A549 (cell line): ENCODE results near the gene VPS13D. TPM values are rescaled to one million over a fixed set of nuclear protein-coding genes. Genes with fewer than 3 reads are reported as not detected.

ENCODE experiments used
- ATAC-seq, 2 experiments: fragments of 200-7000 bp in 1 of 2; fragments of >200 bp in 1 of 2; cut with Nextera tagmentation in 1 of 2; cut with Tn5 transposase in 1 of 2; 3 replicates each; pipeline versions ENCODE4 v1.8.0 to v1.9.1; 2018 to 2020; ENCODE audit warnings: mild to moderate bottlenecking in 1 of 2, moderate library complexity in 1 of 2
- CTCF ChIA-PET: fragments of 300-600 bp; sonication (Branson Sonifier 250); formaldehyde crosslinking; extraction: SDS; loops from one replicate; lab custom pipeline; 2021; ENCODE audit warnings: antibody characterized with exemption, inconsistent platforms; lab: Yijun Ruan, JAX
- POLR2A ChIA-PET: fragments of 350-600 bp; formaldehyde crosslinking; extraction: SDS; loops from one replicate; lab custom pipeline; 2021; ENCODE audit warnings: antibody characterized with exemption, inconsistent platforms; lab: Yijun Ruan, JAX
- DNase-seq, 2 experiments: peaks; one replicate each; pipeline versions ENCODE4 v3.0.0 to v3.0.0-alpha.2; 2011 to 2016; ENCODE audit warnings: low read depth in 1 of 2, low spot score in 1 of 2
- FAIRE-seq: peaks from 2 replicates; lab custom pipeline; 2011; peaks lifted over from hg19 to GRCh38; lab: Jason Lieb, UNC
- H3K27ac ChIP-seq, 2 experiments: fragments of >200 bp; sonication (Bioruptor Twin); formaldehyde crosslinking; 3 replicates each; pipeline ENCODE4 v1.5.1; 2016 to 2017
- H3K4me1 ChIP-seq: fragments of >200 bp; sonication (Bioruptor Twin); formaldehyde crosslinking; 3 replicates; pipeline ENCODE4 v1.6.1; 2016
- H3K4me2 ChIP-seq: fragments of >200 bp; sonication (Bioruptor Twin); formaldehyde crosslinking; 3 replicates; pipeline ENCODE4 v1.6.1; 2016
- H3K4me3 ChIP-seq: fragments of >200 bp; sonication (Bioruptor Twin); formaldehyde crosslinking; 3 replicates; pipeline ENCODE4 v1.5.1; 2016
- H3K9me3 ChIP-seq: fragments of >200 bp; sonication (Bioruptor Twin); formaldehyde crosslinking; 3 replicates; pipeline ENCODE4 v1.6.1; 2016
- BHLHE40 ChIP-seq: IDR thresholded peaks from 2 replicates; pipeline ENCODE4 v1.6.1; 2012; ENCODE audit warnings: low read depth, low read length, inconsistent platforms
- CHD4 ChIP-seq: fragments of 200-600 bp; sonication (generic); IDR thresholded peaks from 2 replicates; pipeline ENCODE4 v1.6.1; 2016; ENCODE audit warnings: antibody characterized with exemption, mild to moderate bottlenecking, borderline replicate concordance
- EHMT2 ChIP-seq: fragments of 200-600 bp; sonication (generic); IDR thresholded peaks from 2 replicates; pipeline ENCODE4 v1.6.1; 2016; ENCODE audit warnings: antibody characterized with exemption, low read depth, mild to moderate bottlenecking, moderate library complexity
- GATA3 ChIP-seq: IDR thresholded peaks from 2 replicates; pipeline ENCODE4 v1.6.1; 2012; ENCODE audit warnings: borderline replicate concordance
- HDAC2 ChIP-seq: fragments of 200-600 bp; sonication (generic); IDR thresholded peaks from 2 replicates; pipeline ENCODE4 v1.6.1; 2016
- HOXB13 ChIP-seq: fragments of 250-450 bp; sonication (Bioruptor Pico); IDR thresholded peaks from 2 replicates; pipeline ENCODE4 v1.5.0; 2020; ENCODE audit warnings: low read depth, mild to moderate bottlenecking, moderate library complexity
- HOXB5 ChIP-seq: fragments of 250-450 bp; sonication (Bioruptor Pico); IDR thresholded peaks from 2 replicates; pipeline ENCODE4 v1.5.0; 2020; ENCODE audit warnings: mild to moderate bottlenecking, moderate library complexity
- JUN ChIP-seq, 2 experiments: fragments of >200 bp; sonication (Bioruptor Twin); formaldehyde crosslinking; IDR thresholded peaks; 2 replicates in 1 of 2; 3 replicates in 1 of 2; pipeline ENCODE4 v1.6.1; 2016 to 2017
- JUNB ChIP-seq: fragments of >200 bp; sonication (Bioruptor Twin); formaldehyde crosslinking; IDR thresholded peaks from 2 replicates; pipeline ENCODE4 v1.6.1; 2016
- KDM5A ChIP-seq: fragments of 200-600 bp; sonication (generic); IDR thresholded peaks from 2 replicates; pipeline ENCODE4 v1.6.1; 2016; ENCODE audit warnings: antibody characterized with exemption, mild to moderate bottlenecking
- MAFK ChIP-seq: fragments of 450-650 bp; IDR thresholded peaks from 2 replicates; pipeline ENCODE4 v1.6.1; 2014; ENCODE audit not compliant: partially characterized antibody
- MYC ChIP-seq: IDR thresholded peaks from 2 replicates; pipeline ENCODE4 v1.6.1; 2012; ENCODE audit warnings: mild to moderate bottlenecking, inconsistent platforms, low read length, improper control_type of control experiment, borderline replicate concordance
- NFE2L2 ChIP-seq: fragments of 150-350 bp; conservative IDR thresholded peaks from 2 replicates; pipeline ENCODE4 v1.6.1; 2014; ENCODE audit warnings: low read length
- SMC3 ChIP-seq: fragments of >200 bp; sonication (Bioruptor Twin); formaldehyde crosslinking; IDR thresholded peaks from 3 replicates; pipeline ENCODE4 v1.6.1; 2018; ENCODE audit warnings: inconsistent platforms
- ZC3H11A ChIP-seq: fragments of 450-650 bp; IDR thresholded peaks from 2 replicates; pipeline ENCODE4 v1.6.1; 2014; ENCODE audit warnings: antibody characterized with exemption, mild to moderate bottlenecking
- ZSCAN20 ChIP-seq: fragments of 250-450 bp; sonication (Bioruptor Pico); IDR thresholded peaks from 2 replicates; pipeline ENCODE4 v1.8.0; 2022; ENCODE audit warnings: mild to moderate bottlenecking, moderate library complexity
- WGBS: methylation state at CpG from one replicate; pipeline ENCODE4 v1.1.6; 2017; ENCODE audit errors: missing lambda C conversion rate; 5-methylcytosine and 5-hydroxymethylcytosine counted together
- polyA plus RNA-seq, 4 experiments: library from polyadenylated mRNA; depleted of rRNA in 3 of 4; stranded (reverse); fragments of >200 nt; fragmentation: RNase III in 1 of 4; extraction: RNeasy Plus Mini Kit Qiagen cat#74134 plus additional on column Dnase treatment in 1 of 4; gene quantifications; 2 replicates in 3 of 4; 3 replicates in 1 of 4; pipeline ENCODE4 v1.2.3, GENCODE V29; 2011 to 2017
- TF ChIP-seq, protein P1 (sequence below): fragments of >200 bp; sonication (Bioruptor Twin); formaldehyde crosslinking; IDR thresholded peaks from 3 replicates; pipeline ENCODE4 v1.6.1; 2016
- TF ChIP-seq, protein P2 (sequence below): fragments of 250-450 bp; sonication (Bioruptor Pico); IDR thresholded peaks from 2 replicates; pipeline ENCODE4 v1.5.0; 2020; ENCODE audit warnings: low read depth, mild to moderate bottlenecking, moderate library complexity
- TF ChIP-seq, protein P3 (sequence below): fragments of >200 bp; sonication (Bioruptor Twin); formaldehyde crosslinking; IDR thresholded peaks from 2 replicates; pipeline ENCODE4 v1.6.1; 2016

VPS13D gene
- polyA plus RNA-seq, 2 of the 4 experiments (the other 2 are of a cell fraction): 5.4 to 15.9 TPM

DNA sequence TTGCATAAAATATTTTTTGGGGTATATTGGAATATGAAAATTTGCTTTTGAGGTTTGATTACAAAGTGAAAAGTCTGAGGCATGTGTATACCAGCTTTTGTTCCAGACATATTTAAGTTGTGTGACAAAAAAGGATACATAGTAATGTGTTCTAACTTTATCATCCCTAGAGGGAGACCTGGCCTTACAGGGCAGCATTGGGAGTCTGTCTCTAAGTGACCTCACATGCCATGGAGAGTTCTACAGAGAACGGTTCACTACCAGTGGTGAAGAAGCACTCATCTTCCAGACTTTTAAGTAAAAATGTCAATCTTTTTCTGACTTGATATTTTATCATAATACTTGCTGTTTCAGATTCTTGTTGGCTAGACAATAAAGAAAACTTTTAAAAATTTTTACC is 61.0 kb downstream of the VPS13D start (continued):
- TF ChIP-seq MAFK (no peak), BHLHE40 (no peak)
- TF ChIP-seq, all 56 proteins: peak for 0

DNA sequence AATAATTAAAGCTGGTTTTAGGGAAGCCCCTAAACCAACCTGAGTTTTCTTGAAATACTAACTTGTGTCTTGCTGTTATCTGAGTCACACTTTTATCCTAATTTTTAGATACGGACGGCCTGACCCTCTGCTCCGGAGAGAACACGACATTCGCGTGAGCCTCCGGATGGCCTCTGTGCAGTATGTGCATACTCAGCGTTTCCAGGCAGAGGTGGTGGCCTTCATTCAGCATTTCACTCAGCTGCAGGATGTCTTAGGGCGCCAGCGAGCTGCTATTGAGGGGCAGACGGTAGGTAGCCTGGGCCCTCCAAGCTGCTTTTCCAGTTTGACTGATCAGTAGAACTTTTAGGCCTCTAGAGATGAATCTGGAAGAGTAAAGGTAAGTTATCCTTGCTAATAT is 63.6 kb downstream of the VPS13D start:
- POLR2A ChIA-PET: no interaction called here
- CTCF ChIA-PET: interaction anchor here (1.2 kb wide), 1 partner anchor 17 kb away, joined by 5 read pairs; no protein-coding TSS in a partner anchor
- Histone ChIP-seq H3K4me3 (no peak overlapping the region), H3K27ac (no peak overlapping the region), H3K4me1 (no peaks in the 10 kb centered on the region), H3K4me2 (no peak overlapping the region), H3K9me3 (no peaks in the 10 kb centered on the region)
- TF ChIP-seq MAFK (peak; percentile 71), JUNB (no peak)
- no peak for FAIRE-seq
- ATAC-seq: no peak
- 94% methylated on average over 11 of the region's 11 CpGs for WGBS
- no peak for DNase-seq

DNA sequence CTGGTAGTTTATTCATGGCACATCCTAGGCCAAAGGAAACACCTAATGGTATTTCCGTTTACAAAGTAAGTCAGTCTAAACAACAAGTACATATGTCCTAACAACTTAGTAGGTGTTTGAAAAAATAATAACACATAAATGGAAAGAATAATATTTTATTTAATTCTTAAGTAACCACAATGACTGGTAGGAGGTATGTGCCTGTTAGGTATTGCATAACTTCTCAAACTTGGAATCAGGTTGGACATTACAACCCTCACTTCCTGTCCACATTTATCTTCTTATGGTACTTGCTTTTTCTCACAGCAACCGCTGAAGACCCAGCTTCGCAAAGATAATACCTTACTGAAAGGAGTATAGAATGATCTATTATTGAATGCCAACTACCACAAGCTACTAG is 64.2 kb downstream of the VPS13D start:
- Histone ChIP-seq H3K4me2 (no peak overlapping the region), H3K4me1 (no peaks in the 10 kb centered on the region), H3K27ac (no peak overlapping the region), H3K9me3 (no peaks in the 10 kb centered on the region), H3K4me3 (no peak overlapping the region)
- ATAC-seq (no peak), FAIRE-seq (no peak), DNase-seq (no peak)
- WGBS: 97% methylated on average over 3 of the region's 3 CpGs
- ChIA-PET CTCF (interaction anchor here (1.2 kb wide), 1 partner anchor 17 kb away, joined by 5 read pairs; no protein-coding TSS in a partner anchor), POLR2A (no interaction called here)
- TF ChIP-seq JUN (IDR thresholded peaks at IDR 0.05): no peak
- no peak for TF ChIP-seq KDM5A

DNA sequence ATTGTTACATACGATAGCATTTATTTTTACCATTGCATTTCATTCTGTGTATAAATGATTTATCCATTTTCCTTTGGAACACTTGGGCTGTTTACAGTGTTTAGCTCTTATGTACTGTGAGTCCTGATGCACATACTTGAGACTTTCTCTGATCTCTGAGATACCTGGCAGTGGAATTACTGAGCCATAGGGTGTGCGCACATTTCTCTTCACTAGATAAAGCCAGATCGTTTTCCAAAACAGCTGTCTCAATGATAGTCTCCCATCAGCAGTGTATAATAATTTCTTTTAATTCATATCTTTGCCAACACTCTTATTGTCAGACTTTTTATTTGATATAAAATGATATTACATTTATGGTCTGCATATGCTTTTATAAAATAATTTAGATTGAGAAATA is 66.2 kb downstream of the VPS13D start:
- ATAC-seq (no peak), FAIRE-seq (no peak), DNase-seq (no peak)
- no peak overlapping the region for H3K4me3 ChIP-seq
- no peaks in the 10 kb centered on the region for H3K4me1 ChIP-seq
- CTCF ChIA-PET: interaction anchor here (1.2 to 2.3 kb wide), 2 partner anchors 12 to 20 kb away, joined by 3 to 9 read pairs; no protein-coding TSS in a partner anchor
- TF ChIP-seq, protein P1, sequence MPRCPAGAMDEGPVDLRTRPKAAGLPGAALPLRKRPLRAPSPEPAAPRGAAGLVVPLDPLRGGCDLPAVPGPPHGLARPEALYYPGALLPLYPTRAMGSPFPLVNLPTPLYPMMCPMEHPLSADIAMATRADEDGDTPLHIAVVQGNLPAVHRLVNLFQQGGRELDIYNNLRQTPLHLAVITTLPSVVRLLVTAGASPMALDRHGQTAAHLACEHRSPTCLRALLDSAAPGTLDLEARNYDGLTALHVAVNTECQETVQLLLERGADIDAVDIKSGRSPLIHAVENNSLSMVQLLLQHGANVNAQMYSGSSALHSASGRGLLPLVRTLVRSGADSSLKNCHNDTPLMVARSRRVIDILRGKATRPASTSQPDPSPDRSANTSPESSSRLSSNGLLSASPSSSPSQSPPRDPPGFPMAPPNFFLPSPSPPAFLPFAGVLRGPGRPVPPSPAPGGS: no peak
- TF ChIP-seq, protein P2, sequence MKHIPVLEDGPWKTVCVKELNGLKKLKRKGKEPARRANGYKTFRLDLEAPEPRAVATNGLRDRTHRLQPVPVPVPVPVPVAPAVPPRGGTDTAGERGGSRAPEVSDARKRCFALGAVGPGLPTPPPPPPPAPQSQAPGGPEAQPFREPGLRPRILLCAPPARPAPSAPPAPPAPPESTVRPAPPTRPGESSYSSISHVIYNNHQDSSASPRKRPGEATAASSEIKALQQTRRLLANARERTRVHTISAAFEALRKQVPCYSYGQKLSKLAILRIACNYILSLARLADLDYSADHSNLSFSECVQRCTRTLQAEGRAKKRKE (CRISPR knock-in tag): no peak
- TF ChIP-seq NFE2L2 (no peak), HOXB13 (CRISPR knock-in tag) (no peak), ZC3H11A (no peak), CHD4 (no peak), HDAC2 (no peak), GATA3 (no peak), SMC3 (no peak), ZSCAN20 (CRISPR knock-in tag) (no peak), HOXB5 (no peak), MYC (no peak), EHMT2 (no peak)
- TF ChIP-seq, protein P3, sequence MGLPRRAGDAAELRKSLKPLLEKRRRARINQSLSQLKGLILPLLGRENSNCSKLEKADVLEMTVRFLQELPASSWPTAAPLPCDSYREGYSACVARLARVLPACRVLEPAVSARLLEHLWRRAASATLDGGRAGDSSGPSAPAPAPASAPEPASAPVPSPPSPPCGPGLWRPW: no peak
- POLR2A ChIA-PET: no interaction called here
- H3K9me3 ChIP-seq: no peaks in the 10 kb centered on the region
- no peak overlapping the region for H3K27ac ChIP-seq
- no peak overlapping the region for H3K4me2 ChIP-seq
- 89% methylated on average over 3 of the region's 3 CpGs for WGBS
